AG09309 (cell line): Measurements from ENCODE around the gene SLC11A2.

Source experiments
- DNase-seq: peaks from one replicate; pipeline ENCODE4 v3.0.0-alpha.2; 2010; ENCODE audit warnings: low read depth
- H3K4me3 ChIP-seq: 2 replicates; pipeline ENCODE4 v1.5.1; 2011; ENCODE audit warnings: mild to moderate bottlenecking, low read depth, low read length, moderate library complexity; ENCODE audit not compliant: control insufficient read depth
- CTCF ChIP-seq: IDR thresholded peaks from 2 replicates; pipeline ENCODE4 v1.5.1; 2011; ENCODE audit warnings: mild to moderate bottlenecking, low read depth, low read length, inconsistent platforms; ENCODE audit not compliant: insufficient read depth, control insufficient read depth; ENCODE audit errors: missing control alignments

SLC11A2 gene

GRCh38 chr12:50980545-50980944, 45.6 kb downstream of the SLC11A2 start:
- H3K4me3 ChIP-seq: no peak overlapping the region
- DNase-seq: no peak
- TF ChIP-seq CTCF: no peak

- TF ChIP-seq CTCF: no peak
- H3K4me3 ChIP-seq: no peak overlapping the region
- DNase-seq: no peak
Measured at GRCh38 chr12:50979369-50980052, 46.7 kb downstream of the SLC11A2 start.

GRCh38 chr12:50971946-50972345, 54.2 kb downstream of the SLC11A2 start:
- H3K4me3 ChIP-seq: no peak overlapping the region
- DNase-seq: peak; percentile 51
- no peak for TF ChIP-seq CTCF

GRCh38 chr12:50964432-50964831, 61.8 kb downstream of the SLC11A2 start:
- DNase-seq: no peak
- H3K4me3 ChIP-seq: no peak overlapping the region
- TF ChIP-seq CTCF: no peak

GRCh38 chr12:50961708-50962107, 64.5 kb downstream of the SLC11A2 start:
- no peak for DNase-seq
- TF ChIP-seq CTCF: no peak
- no peak overlapping the region for H3K4me3 ChIP-seq

GRCh38 chr12:50960130-50960529, 66.1 kb downstream of the SLC11A2 start:
- no peak for DNase-seq
- no peak for TF ChIP-seq CTCF
- no peak overlapping the region for H3K4me3 ChIP-seq
